Measurements from ENCODE around the gene EMP3. TPM values are rescaled to one million over a fixed set of nuclear protein-coding genes. Genes with fewer than 3 reads are reported as not detected.
"Not testable (repeated sequence)": the region's sequence is repeated elsewhere in the genome, so short reads cannot be mapped to it uniquely, and the experiment has no call there.

The EMP3 gene
- total and polyA plus RNA-seq, 5 experiments from 2014 or later: 275 to 721 (median 514) TPM

DNA sequence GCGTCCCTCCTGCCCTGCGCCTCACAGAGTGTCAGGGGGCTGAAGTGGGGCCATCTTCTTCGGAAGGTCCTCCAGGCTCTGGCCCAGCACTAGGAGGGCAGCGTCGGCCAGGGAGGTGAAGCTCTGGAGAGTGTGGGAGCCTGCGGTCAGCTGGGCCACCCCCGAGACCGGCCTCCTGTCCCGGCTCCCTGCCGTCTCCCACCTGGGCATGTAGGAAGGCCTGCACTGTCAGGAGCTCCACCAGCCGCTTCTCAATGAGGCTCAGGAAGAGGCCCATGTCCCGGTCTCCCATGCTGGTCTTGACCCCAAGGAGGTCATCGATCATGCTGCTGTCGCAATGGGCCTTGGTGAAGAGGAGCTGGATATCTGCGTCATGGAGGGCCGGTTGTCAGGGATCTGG, 27.4 kb upstream of the EMP3 start:
- no peak for ATAC-seq
- Mint-ChIP-seq H3K4me1 (peaks cover 0 to 1% (median 0%) of the 10 kb centered on the region in 4 donors), H3K36me3 (no peaks in the 10 kb centered on the region), H3K27me3 (peaks cover 0 to 15% (median 0%) of the 10 kb centered on the region in 5 donors), H3K9me3 (no peaks in the 10 kb centered on the region), H3K27ac (no peak overlapping the region), H3K4me3 (no peak overlapping the region)
- POLR2A ChIA-PET: interaction anchor here (0.5 kb wide), 1 partner anchor 75 kb away, joined by 3 read pairs; no protein-coding TSS in a partner anchor
- DNase-seq: no peak

GRCh38 chr19:48301886-48302599, 23.3 kb upstream of the EMP3 start:
- H3K9me3 Mint-ChIP-seq: no peaks in the 10 kb centered on the region
- DNase-seq (no peak), ATAC-seq (no peak)
- no peaks in the 10 kb centered on the region for H3K36me3 Mint-ChIP-seq
- H3K27me3 Mint-ChIP-seq: no peaks in the 10 kb centered on the region
- POLR2A ChIA-PET: no interaction called here
- H3K4me3 Mint-ChIP-seq: no peak overlapping the region
- no peak overlapping the region for H3K27ac Mint-ChIP-seq
- peaks cover 0 to 1% (median 0%) of the 10 kb centered on the region in 4 donors for H3K4me1 Mint-ChIP-seq

DNA sequence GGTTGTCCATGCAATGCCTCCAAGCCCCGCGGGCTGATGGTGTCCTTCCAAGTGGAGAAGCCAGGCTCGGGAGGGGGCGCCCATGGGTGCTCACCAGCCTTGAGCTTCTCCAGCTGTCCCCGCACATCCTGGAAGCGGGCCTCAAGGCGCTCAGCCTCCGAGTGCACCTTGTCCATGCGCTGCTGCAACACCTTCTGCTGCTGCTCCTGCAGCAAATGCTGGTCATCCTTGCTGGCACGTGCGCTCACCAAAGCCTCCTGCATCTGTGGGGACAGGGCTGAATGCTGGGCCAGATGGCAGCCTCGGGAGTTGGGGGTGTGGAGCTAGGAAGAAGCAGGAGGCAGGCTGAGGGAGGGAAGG, 22.8 kb upstream of the EMP3 start:
- peaks cover 0 to 1% (median 0%) of the 10 kb centered on the region in 4 donors for H3K4me1 Mint-ChIP-seq
- H3K27me3 Mint-ChIP-seq: no peaks in the 10 kb centered on the region
- H3K36me3 Mint-ChIP-seq: no peaks in the 10 kb centered on the region
- no peak for ATAC-seq
- no peaks in the 10 kb centered on the region for H3K9me3 Mint-ChIP-seq
- no peak overlapping the region for H3K4me3 Mint-ChIP-seq
- no peak overlapping the region for H3K27ac Mint-ChIP-seq
- no peak for DNase-seq
- POLR2A ChIA-PET: no interaction called here

GRCh38 chr19:48303367-48303766, 22.0 kb upstream of the EMP3 start:
- ATAC-seq (no peak), DNase-seq (no peak)
- H3K4me3 Mint-ChIP-seq: no peak overlapping the region
- peaks cover 0 to 1% (median 0%) of the 10 kb centered on the region in 4 donors for H3K4me1 Mint-ChIP-seq
- no peaks in the 10 kb centered on the region for H3K27me3 Mint-ChIP-seq
- H3K27ac Mint-ChIP-seq: no peak overlapping the region
- POLR2A ChIA-PET: no interaction called here
- no peaks in the 10 kb centered on the region for H3K36me3 Mint-ChIP-seq
- no peaks in the 10 kb centered on the region for H3K9me3 Mint-ChIP-seq

- H3K9me3 Mint-ChIP-seq: no peaks in the 10 kb centered on the region
- peaks cover 0 to 1% (median 0%) of the 10 kb centered on the region in 4 donors for H3K4me1 Mint-ChIP-seq
- ATAC-seq: no peak
- no peak overlapping the region for H3K4me3 Mint-ChIP-seq
- no peaks in the 10 kb centered on the region for H3K36me3 Mint-ChIP-seq
- H3K27ac Mint-ChIP-seq: no peak overlapping the region
- no peak for DNase-seq
- POLR2A ChIA-PET: interaction anchor here (0.6 kb wide), 1 partner anchor 77 kb away, joined by 3 read pairs; no protein-coding TSS in a partner anchor
- no peaks in the 10 kb centered on the region for H3K27me3 Mint-ChIP-seq
Observed at GRCh38 chr19:48303866-48304265, 21.5 kb upstream of the EMP3 start.

GRCh38 chr19:48308631-48309586, 16.4 kb upstream of the EMP3 start:
- DNase-seq (no peak), ATAC-seq (no peak)
- Mint-ChIP-seq H3K9me3 (no peaks in the 10 kb centered on the region), H3K36me3 (no peaks in the 10 kb centered on the region), H3K27ac (no peak overlapping the region), H3K4me3 (no peak overlapping the region), H3K4me1 (peaks cover 0 to 2% (median under 1%) of the 10 kb centered on the region in 4 donors), H3K27me3 (no peaks in the 10 kb centered on the region)
- POLR2A ChIA-PET: interaction anchor here (0.6 kb wide), 1 partner anchor 54 kb away, joined by 3 read pairs; no protein-coding TSS in a partner anchor

DNA sequence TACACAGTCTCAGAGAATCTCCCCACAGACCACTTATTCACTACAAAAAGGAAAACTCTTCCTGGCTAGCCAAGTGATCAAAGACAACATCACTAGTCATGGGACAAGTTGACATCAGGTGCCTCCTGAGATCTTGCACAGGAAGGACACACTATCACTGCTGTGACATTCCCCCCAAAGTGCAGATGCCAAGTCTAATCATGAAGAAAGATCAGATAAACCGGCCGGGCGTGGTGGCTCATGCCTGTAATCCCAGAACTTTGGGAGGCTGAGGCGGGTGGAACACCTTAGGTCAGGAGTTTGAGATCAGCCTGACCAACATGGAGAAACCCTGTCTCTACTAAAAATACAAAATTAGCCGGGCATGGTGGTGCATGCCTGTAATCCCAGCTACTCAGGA, 15.6 kb upstream of the EMP3 start:
- H3K9me3 Mint-ChIP-seq, POLR2A ChIA-PET, H3K36me3 Mint-ChIP-seq, ATAC-seq, H3K4me3 Mint-ChIP-seq, H3K4me1 Mint-ChIP-seq, DNase-seq, H3K27me3 Mint-ChIP-seq: not testable (repeated sequence)
- peak overlapping the region in 1 of 10 donors; percentile 2 for H3K27ac Mint-ChIP-seq

GRCh38 chr19:48310227-48310626, 15.1 kb upstream of the EMP3 start:
- H3K9me3 Mint-ChIP-seq: no peaks in the 10 kb centered on the region
- peaks cover 0 to 2% (median under 1%) of the 10 kb centered on the region in 4 donors for H3K4me1 Mint-ChIP-seq
- POLR2A ChIA-PET: no interaction called here
- DNase-seq (no peak), ATAC-seq (no peak)
- H3K36me3 Mint-ChIP-seq: no peaks in the 10 kb centered on the region
- H3K4me3 Mint-ChIP-seq: no peak overlapping the region
- H3K27ac Mint-ChIP-seq: no peak overlapping the region
- no peaks in the 10 kb centered on the region for H3K27me3 Mint-ChIP-seq

- Mint-ChIP-seq H3K27ac (no peak overlapping the region), H3K9me3 (no peaks in the 10 kb centered on the region), H3K4me3 (no peak overlapping the region), H3K4me1 (peaks cover 0 to 2% (median under 1%) of the 10 kb centered on the region in 4 donors), H3K36me3 (no peaks in the 10 kb centered on the region), H3K27me3 (no peaks in the 10 kb centered on the region)
- ATAC-seq: no peak
- POLR2A ChIA-PET: no interaction called here
- DNase-seq: no peak
Observed at GRCh38 chr19:48311384-48311783, 14.0 kb upstream of the EMP3 start.

DNA sequence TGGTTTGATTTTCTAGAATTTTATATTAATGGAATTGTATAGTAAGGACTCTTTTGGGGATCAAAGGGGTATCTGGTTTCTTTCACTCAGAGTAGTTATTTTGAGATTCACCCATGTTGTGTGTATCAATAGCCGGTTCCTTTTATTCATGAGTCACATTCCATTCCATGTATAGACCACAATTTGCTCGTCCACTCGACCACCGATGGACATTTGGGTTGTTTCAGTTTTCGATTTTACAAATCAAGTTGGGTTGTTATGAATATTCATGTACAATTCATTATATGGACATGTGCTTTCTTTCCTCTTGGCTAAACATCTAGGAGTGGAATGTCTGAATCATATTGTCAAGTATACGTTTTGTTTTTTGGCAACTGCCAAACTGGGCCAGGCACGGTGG, 9.6 kb upstream of the EMP3 start:
- Mint-ChIP-seq H3K36me3 (no peaks in the 10 kb centered on the region), H3K4me1 (peaks cover 5 to 13% (median 11%) of the 10 kb centered on the region in 4 donors), H3K27ac (peak overlapping the region in 3 of 10 donors; percentile 21 to 30 (median 23)), H3K4me3 (no peak overlapping the region), H3K9me3 (no peaks in the 10 kb centered on the region), H3K27me3 (no peaks in the 10 kb centered on the region)
- ATAC-seq (no peak), DNase-seq (no peak)
- POLR2A ChIA-PET: interaction anchor here (2.8 to 10.7 kb wide), 2 partner anchors 18 kb away, joined by 10 to 484 read pairs; no protein-coding TSS in a partner anchor

DNA sequence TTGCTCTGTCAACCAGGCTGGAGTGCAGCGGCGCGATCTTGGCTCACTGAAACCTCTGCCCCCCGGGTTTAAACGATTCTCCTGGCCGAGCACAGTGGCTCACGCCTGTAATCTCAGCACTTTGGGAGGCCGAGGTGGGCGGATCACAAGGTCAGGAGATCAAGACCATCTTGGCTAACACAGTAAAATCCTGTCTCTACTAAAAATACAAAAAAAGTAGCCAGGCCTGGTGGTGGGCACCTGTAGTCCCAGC, 7.7 kb upstream of the EMP3 start:
- H3K36me3 Mint-ChIP-seq, DNase-seq, H3K27ac Mint-ChIP-seq, ATAC-seq, H3K4me3 Mint-ChIP-seq, H3K9me3 Mint-ChIP-seq, H3K27me3 Mint-ChIP-seq: not testable (repeated sequence)
- peaks cover 15 to 26% (median 25%) of the 10 kb centered on the region in 4 donors for H3K4me1 Mint-ChIP-seq
- POLR2A ChIA-PET: interaction anchor here (10.7 kb wide), 1 partner anchor 16 kb away, joined by 484 read pairs; no protein-coding TSS in a partner anchor

DNA sequence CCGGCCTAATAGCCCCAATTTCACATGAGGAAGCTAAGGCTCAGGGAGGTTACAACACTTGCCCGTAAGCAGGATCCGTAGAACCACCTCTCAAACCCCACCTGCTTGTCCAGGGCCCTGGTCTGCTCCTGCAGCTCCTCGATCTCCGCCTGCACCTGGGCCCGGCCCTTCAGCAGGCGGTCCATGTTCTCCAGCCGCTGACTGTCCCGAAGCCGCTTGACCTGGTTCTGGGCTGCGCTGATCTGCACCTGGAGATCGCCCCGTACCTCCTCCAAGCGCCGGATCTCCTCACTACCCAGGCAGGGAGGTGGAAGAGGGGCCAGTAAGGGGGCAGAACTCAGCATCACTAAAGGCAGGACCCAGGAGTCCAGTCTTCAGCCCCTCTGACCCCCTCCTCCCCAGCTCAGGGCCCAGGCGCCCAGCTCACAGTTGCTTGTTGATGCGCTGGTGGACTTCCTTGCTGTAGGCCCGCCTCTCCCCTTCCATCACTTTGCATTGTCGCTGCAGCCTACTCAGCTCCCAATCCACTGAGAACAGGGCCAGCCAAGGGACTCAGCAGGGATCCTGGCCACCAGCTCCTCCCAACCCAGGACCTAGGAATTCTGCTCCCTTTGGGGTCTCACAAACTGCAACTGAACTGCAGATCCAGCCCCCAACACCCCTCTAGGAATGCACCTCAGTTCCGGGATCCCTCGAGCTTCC, 6.9 kb upstream of the EMP3 start:
- Mint-ChIP-seq H3K27me3 (no peaks in the 10 kb centered on the region), H3K27ac (no peak overlapping the region), H3K9me3 (no peaks in the 10 kb centered on the region), H3K36me3 (no peaks in the 10 kb centered on the region), H3K4me3 (no peak overlapping the region), H3K4me1 (peaks cover 19 to 34% (median 33%) of the 10 kb centered on the region in 4 donors)
- ATAC-seq: no peak
- POLR2A ChIA-PET: interaction anchor here (10.7 kb wide), 1 partner anchor 15 kb away, joined by 484 read pairs; no protein-coding TSS in a partner anchor
- no peak for DNase-seq

Measured in naive thymus-derived CD8-positive, alpha-beta T cell (primary cell).